Endothelial cell of umbilical vein (primary cell): Measurements from ENCODE around the gene ITPRID2. TPM values are rescaled to one million over a fixed set of nuclear protein-coding genes. Genes with fewer than 3 reads are reported as not detected.

Experiments used
- BruUV-seq: library from RNA; stranded (reverse); fragments of 400-500 nt; replicated peaks from 2 replicates; lab custom pipeline; 2021; lab: Mats Ljungman, UMichigan
- CTCF ChIA-PET: fragments of 300-600, 350-600 bp; sonication (Branson Sonifier 250); formaldehyde crosslinking; loops from one replicate; lab custom pipeline; 2021; ENCODE audit warnings: antibody characterized with exemption, inconsistent platforms; lab: Charles Lee
- POLR2A ChIA-PET: fragments of 300-600, 350-600 bp; sonication (Branson Sonifier 250); formaldehyde crosslinking; loops from one replicate; lab custom pipeline; 2021; ENCODE audit warnings: antibody characterized with exemption, inconsistent platforms; lab: Charles Lee
- DNase-seq: peaks from one replicate; pipeline ENCODE4 v3.0.0-alpha.2; 2011; ENCODE audit warnings: low read depth, low spot score
- FAIRE-seq: peaks from 2 replicates; lab custom pipeline; 2011; peaks lifted over from hg19 to GRCh38; lab: Jason Lieb, UNC
- H2AFZ ChIP-seq: 2 replicates; pipeline ENCODE4 v1.6.0; 2012; ENCODE audit warnings: low read depth, low read length, control low read depth, inconsistent platforms
- H3K27ac ChIP-seq: 2 replicates; pipeline ENCODE4 v1.5.1; 2011; ENCODE audit warnings: low read depth, mild to moderate bottlenecking, control low read depth, low read length, moderate library complexity; ENCODE audit not compliant: insufficient read depth
- H3K27me3 ChIP-seq, 2 experiments: 2 replicates each; pipeline versions ENCODE4 v1.6.0 to v1.6.1; 2011; ENCODE audit warnings: low read length in 2 of 2, mixed read lengths in 1 of 2; ENCODE audit not compliant: control insufficient read depth in 2 of 2, insufficient read depth in 2 of 2
- H3K36me3 ChIP-seq, 2 experiments: 2 replicates in 1 of 2; 3 replicates in 1 of 2; pipeline ENCODE4 v1.5.1; 2011; ENCODE audit warnings: low read length in 2 of 2, mild to moderate bottlenecking in 1 of 2, moderate library complexity in 1 of 2; ENCODE audit not compliant: control insufficient read depth in 2 of 2, insufficient read depth in 2 of 2; ENCODE audit errors: extremely low read depth in 1 of 2
- H3K4me1 ChIP-seq: 3 replicates; pipeline ENCODE4 v1.5.1; 2011; ENCODE audit warnings: mild to moderate bottlenecking, low read length; ENCODE audit not compliant: control insufficient read depth, insufficient read depth; ENCODE audit errors: extremely low read depth
- H3K4me2 ChIP-seq: 2 replicates; pipeline ENCODE4 v1.6.1; 2011; ENCODE audit warnings: low read length, control low read depth, mixed read lengths; ENCODE audit not compliant: insufficient read depth
- H3K4me3 ChIP-seq, 3 experiments: fragments of 200-600 bp in 1 of 3; sonication (generic), shearing (Covaris generic) in 1 of 3; replicated peaks in 1 of 3; 2 replicates each; pipeline ENCODE4 v1.5.1; 2011 to 2016; ENCODE audit warnings: control low read depth in 3 of 3, low read length in 3 of 3, mild to moderate bottlenecking in 2 of 3, inconsistent platforms in 1 of 3, low read depth in 1 of 3, moderate library complexity in 1 of 3; ENCODE audit not compliant: insufficient read depth in 1 of 3
- H3K79me2 ChIP-seq: 2 replicates; pipeline ENCODE4 v1.6.0; 2012; ENCODE audit warnings: low read length, inconsistent platforms; ENCODE audit not compliant: control insufficient read depth, insufficient read depth
- H3K9ac ChIP-seq: replicated peaks from 2 replicates; pipeline ENCODE3; 2011; ENCODE audit warnings: low read length, control low read depth; ENCODE audit not compliant: insufficient read depth; ENCODE audit errors: extremely low read depth
- H3K9me1 ChIP-seq: replicated peaks from 3 replicates; pipeline ENCODE4 v1.6.0; 2011; ENCODE audit warnings: mild to moderate bottlenecking, low read length; ENCODE audit not compliant: control insufficient read depth, insufficient read depth; ENCODE audit errors: extremely low read depth
- H3K9me3 ChIP-seq: replicated peaks from 2 replicates; pipeline ENCODE4 v1.5.1; 2012; ENCODE audit warnings: low read length, inconsistent platforms; ENCODE audit not compliant: control insufficient read depth, insufficient read depth
- H4K20me1 ChIP-seq: replicated peaks from 2 replicates; pipeline ENCODE3; 2011; ENCODE audit warnings: mild to moderate bottlenecking, low read length; ENCODE audit not compliant: control insufficient read depth, insufficient read depth; ENCODE audit errors: extremely low read depth
- CTCF ChIP-seq, 2 donors: IDR thresholded peaks; 1 replicate in 1 of 2; 2 replicates in 1 of 2; pipeline ENCODE4 v1.5.1; 2011; ENCODE audit warnings: low read length in 2 of 2, mild to moderate bottlenecking in 2 of 2, moderate library complexity in 2 of 2, control low read depth in 1 of 2, inconsistent platforms in 1 of 2, low read depth in 1 of 2; ENCODE audit not compliant: insufficient read depth in 1 of 2; ENCODE audit errors: extremely low read depth in 1 of 2
- EZH2 ChIP-seq: IDR thresholded peaks from 2 replicates; pipeline ENCODE4 v1.6.1; 2012; ENCODE audit warnings: borderline replicate concordance, low read depth, mild to moderate bottlenecking, moderate library complexity, low read length, inconsistent platforms; ENCODE audit not compliant: severe bottlenecking
- FOS ChIP-seq: IDR thresholded peaks from 2 replicates; pipeline ENCODE4 v1.6.1; 2011; ENCODE audit warnings: mild to moderate bottlenecking, low read length, moderate library complexity, borderline replicate concordance; ENCODE audit not compliant: insufficient read depth
- GATA2 ChIP-seq: IDR thresholded peaks from 2 replicates; pipeline ENCODE4 v1.7.0; 2011; ENCODE audit warnings: low read depth, mild to moderate bottlenecking, moderate library complexity, mixed read lengths, low read length; ENCODE audit not compliant: insufficient read length, insufficient read depth
- JUN ChIP-seq: IDR thresholded peaks from 2 replicates; pipeline ENCODE4 v1.6.1; 2011; ENCODE audit warnings: borderline replicate concordance, low read depth; ENCODE audit not compliant: insufficient read length, insufficient read depth
- MAX ChIP-seq: IDR thresholded peaks from 2 replicates; pipeline ENCODE4 v1.6.1; 2011; ENCODE audit not compliant: insufficient read depth, insufficient read length
- MYC ChIP-seq: IDR thresholded peaks from one replicate; pipeline ENCODE4 v1.6.1; 2011; ENCODE audit warnings: mild to moderate bottlenecking, low read depth, low read length
- POLR2A ChIP-seq: IDR thresholded peaks from 2 replicates; pipeline ENCODE4 v1.6.1; 2012; ENCODE audit warnings: low read depth, mild to moderate bottlenecking, control low read depth, low read length
- POLR2AphosphoS5 ChIP-seq: IDR thresholded peaks from 2 replicates; pipeline ENCODE4 v1.6.1; 2012; ENCODE audit warnings: low read depth, mild to moderate bottlenecking, control low read depth, low read length, moderate library complexity; ENCODE audit not compliant: insufficient read depth
- dilution Hi-C: fragments of 300-500 bp; cut with MboI; formaldehyde crosslinking; loops from one replicate; pipeline ENCODE4 v1.15.0; 2019; ENCODE audit warnings: low sequenced_read_pairs; ENCODE audit not compliant: extremely low pct_ligation_motif_present
- intact Hi-C: fragments of 100-400 bp; cut with micrococcal nuclease; formaldehyde crosslinking; loops from one replicate; pipeline ENCODE4 v1.10.0; 2022
- polyA plus RNA-seq, 4 experiments: library from polyadenylated mRNA; depleted of rRNA in 3 of 4; stranded (reverse) in 3 of 4; unstranded in 1 of 4; fragments of >200 nt; gene quantifications; 2 replicates each; pipeline versions ENCODE4 v1.2.1 to v1.2.3, GENCODE V29; 2011 to 2012; ENCODE audit warnings: missing spikeins in 1 of 4
- total RNA-seq: library from RNA; stranded (reverse); gene quantifications from 2 replicates; pipeline ENCODE4 v1.2.3, GENCODE V29; 2021

Gene ITPRID2
- total and polyA plus RNA-seq, 2 donors (not counting 3 experiments of a cell fraction or from before 2014, with no cell fraction given), result 37.6 to 272 TPM

- CTCF ChIA-PET, result interaction anchor here (0.9 kb wide), 1 partner anchor 11 kb away, joined by 3 read pairs; no protein-coding TSS in a partner anchor
- DNase-seq, result no peak
These were observed 81.1 kb downstream of the ITPRID2 start for GRCh38 chr2:181972431-181973170.

More at GRCh38 chr2:181972431-181973170, 81.1 kb downstream of the ITPRID2 start:
- Histone ChIP-seq H4K20me1 (no peaks in the 10 kb centered on the region), H3K27me3 (no peaks in the 10 kb centered on the region), H3K27ac (no peak overlapping the region), H3K4me1 (no peaks in the 10 kb centered on the region), H3K79me2 (no peaks in the 10 kb centered on the region), H3K9me1 (no peaks in the 10 kb centered on the region), H2AFZ (no peak overlapping the region), H3K9me3 (no peaks in the 10 kb centered on the region), H3K4me2 (no peak overlapping the region), H3K4me3 (no peak overlapping the region), H3K9ac (no peak overlapping the region), H3K36me3 (no peaks in the 10 kb centered on the region)
- no peak for TF ChIP-seq MYC
- no peak for TF ChIP-seq POLR2AphosphoS5
- no peak for TF ChIP-seq FOS
- TF ChIP-seq GATA2, result no peak
- no peak for TF ChIP-seq EZH2
- no peak for TF ChIP-seq MAX
- no peak for TF ChIP-seq POLR2A
- TF ChIP-seq JUN, result no peak
- TF ChIP-seq CTCF (IDR thresholded peaks at IDR 0.05; ENCODE audit: extremely low read depth in 1 of 2, insufficient read depth in 1 of 2, low read depth in 1 of 2, low read length in 2 of 2), result no peak
- no TSS peak for BruUV-seq
- intact Hi-C loops, result loop anchor here (5.0 kb wide), 1 partner anchor 105 kb away; no protein-coding TSS in a partner anchor
- FAIRE-seq, result no peak
- dilution Hi-C loops, result no loop called here
- POLR2A ChIA-PET, result no interaction called here
